Natural killer cell (primary cell): ENCODE data around the gene TRMO. TPM values are rescaled to one million over a fixed set of nuclear protein-coding genes. Genes with fewer than 3 reads are reported as not detected.

ENCODE experiments used
- ATAC-seq, 3 donors: fragments of 150-1000 bp in 2 of 3; fragments of 200-7000 bp in 1 of 3; cut with Tn5 transposase; 1 replicate in 1 of 3; 2 replicates in 2 of 3; pipeline ENCODE4 v1.10.0; 2021; ENCODE audit warnings: mild to moderate bottlenecking in 2 of 3, moderate library complexity in 2 of 3
- DNase-seq, 2 donors: peaks; one replicate each; pipeline versions ENCODE4 v3.0.0 to v3.0.0-alpha.2; 2013 to 2021; ENCODE audit warnings: mixed read lengths in 1 of 2
- H3K27ac ChIP-seq: one replicate; pipeline ENCODE4 v1.5.1; 2013; ENCODE audit warnings: mild to moderate bottlenecking, low read length
- H3K27me3 ChIP-seq: one replicate; pipeline ENCODE4 v1.6.1; 2013; ENCODE audit warnings: low read length; ENCODE audit not compliant: control insufficient read depth, insufficient read depth
- H3K36me3 ChIP-seq: one replicate; pipeline ENCODE4 v1.6.1; 2013; ENCODE audit warnings: low read length; ENCODE audit not compliant: control insufficient read depth, insufficient read depth
- H3K4me1 ChIP-seq: one replicate; pipeline ENCODE4 v1.6.1; 2013; ENCODE audit warnings: low read length; ENCODE audit not compliant: control insufficient read depth, insufficient read depth
- H3K4me3 ChIP-seq: one replicate; pipeline ENCODE4 v1.5.1; 2013; ENCODE audit warnings: low read length
- H3K9me3 ChIP-seq: one replicate; pipeline ENCODE4 v1.6.1; 2013; ENCODE audit warnings: low read length; ENCODE audit not compliant: control insufficient read depth, insufficient read depth
- H3K27ac Mint-ChIP-seq, 2 donors: one replicate each; pipeline ENCODE4 v1.8.0; 2022; ENCODE audit warnings: mild to moderate bottlenecking in 2 of 2, mixed read lengths in 2 of 2, moderate library complexity in 1 of 2
- H3K27me3 Mint-ChIP-seq, 2 donors: one replicate each; pipeline ENCODE4 v1.8.0; 2022; ENCODE audit warnings: low read depth in 2 of 2, mixed read lengths in 2 of 2
- H3K36me3 Mint-ChIP-seq: one replicate; pipeline ENCODE4 v1.8.0; 2022; ENCODE audit warnings: mixed read lengths
- H3K4me1 Mint-ChIP-seq, 2 donors: one replicate each; pipeline ENCODE4 v1.8.0; 2022; ENCODE audit warnings: mixed read lengths in 2 of 2
- H3K4me3 Mint-ChIP-seq: one replicate; pipeline ENCODE4 v1.8.0; 2022; ENCODE audit warnings: mild to moderate bottlenecking, moderate library complexity, mixed read lengths
- H3K9me3 Mint-ChIP-seq, 2 donors: one replicate each; pipeline ENCODE4 v1.8.0; 2022; ENCODE audit warnings: mixed read lengths in 2 of 2
- WGBS: methylation state at CpG from one replicate; pipeline ENCODE4 v1.1.7; 2013; ENCODE audit warnings: missing lambda C conversion rate; ENCODE audit not compliant: insufficient coverage; 5-methylcytosine and 5-hydroxymethylcytosine counted together
- intact Hi-C: fragments of 100-400 bp; cut with micrococcal nuclease; formaldehyde crosslinking; loops from one replicate; pipeline ENCODE4 v1.14.2; 2022
- total RNA-seq, 4 donors: library from RNA; stranded (reverse); fragments of 120-200 nt in 1 of 4; gene quantifications; one replicate each; pipeline versions ENCODE4 v1.2.3 to v1.2.4, GENCODE V29; 2013 to 2022
- TF ChIP-seq, protein P1 (sequence below): fragments of 200-600 bp; IDR thresholded peaks from one replicate; pipeline ENCODE4 v1.8.0; 2022; ENCODE audit warnings: antibody characterized with exemption

TRMO gene
- total RNA-seq, 3 donors from 2014 or later (not counting 1 experiment from before 2014, with no cell fraction given) = 26.6 to 35.1 (median 31.2) TPM

- DNase-seq = no peak
- no peaks in the 10 kb centered on the region for H3K9me3 Mint-ChIP-seq
- intact Hi-C loops = no loop called here
- Histone ChIP-seq H3K4me3 (no peak overlapping the region), H3K27me3 (no peaks in the 10 kb centered on the region), H3K9me3 (no peaks in the 10 kb centered on the region), H3K36me3 (no peaks in the 10 kb centered on the region), H3K4me1 (peaks cover 5% of the 10 kb centered on the region), H3K27ac (no peak overlapping the region)
- H3K27ac Mint-ChIP-seq = no peak overlapping the region
- TF ChIP-seq, protein P1, sequence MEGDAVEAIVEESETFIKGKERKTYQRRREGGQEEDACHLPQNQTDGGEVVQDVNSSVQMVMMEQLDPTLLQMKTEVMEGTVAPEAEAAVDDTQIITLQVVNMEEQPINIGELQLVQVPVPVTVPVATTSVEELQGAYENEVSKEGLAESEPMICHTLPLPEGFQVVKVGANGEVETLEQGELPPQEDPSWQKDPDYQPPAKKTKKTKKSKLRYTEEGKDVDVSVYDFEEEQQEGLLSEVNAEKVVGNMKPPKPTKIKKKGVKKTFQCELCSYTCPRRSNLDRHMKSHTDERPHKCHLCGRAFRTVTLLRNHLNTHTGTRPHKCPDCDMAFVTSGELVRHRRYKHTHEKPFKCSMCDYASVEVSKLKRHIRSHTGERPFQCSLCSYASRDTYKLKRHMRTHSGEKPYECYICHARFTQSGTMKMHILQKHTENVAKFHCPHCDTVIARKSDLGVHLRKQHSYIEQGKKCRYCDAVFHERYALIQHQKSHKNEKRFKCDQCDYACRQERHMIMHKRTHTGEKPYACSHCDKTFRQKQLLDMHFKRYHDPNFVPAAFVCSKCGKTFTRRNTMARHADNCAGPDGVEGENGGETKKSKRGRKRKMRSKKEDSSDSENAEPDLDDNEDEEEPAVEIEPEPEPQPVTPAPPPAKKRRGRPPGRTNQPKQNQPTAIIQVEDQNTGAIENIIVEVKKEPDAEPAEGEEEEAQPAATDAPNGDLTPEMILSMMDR = no peak
- H3K4me3 Mint-ChIP-seq = no peak overlapping the region
- no peaks in the 10 kb centered on the region for H3K36me3 Mint-ChIP-seq
- WGBS = 67% methylated on average over 4 of the region's 4 CpGs
- H3K4me1 Mint-ChIP-seq = peaks cover 6% of the 10 kb centered on the region in 2 donors
- H3K27me3 Mint-ChIP-seq = no peaks in the 10 kb centered on the region
- ATAC-seq = no peak
Observed at GRCh38 chr9:97928986-97929604, 6.8 kb upstream of the TRMO start.

- Mint-ChIP-seq H3K9me3 (no peaks in the 10 kb centered on the region), H3K27me3 (no peaks in the 10 kb centered on the region), H3K4me1 (peaks cover 30% of the 10 kb centered on the region in 2 donors), H3K4me3 (no peak overlapping the region), H3K36me3 (no peaks in the 10 kb centered on the region), H3K27ac (no peak overlapping the region)
- Histone ChIP-seq H3K27me3 (no peaks in the 10 kb centered on the region), H3K4me1 (peaks cover 13% of the 10 kb centered on the region), H3K36me3 (no peaks in the 10 kb centered on the region), H3K4me3 (no peak overlapping the region), H3K27ac (no peak overlapping the region), H3K9me3 (no peaks in the 10 kb centered on the region)
- DNase-seq (no peak), ATAC-seq (no peak)
- TF ChIP-seq, protein P1 = no peak
- 87% methylated on average over 3 of the region's 5 CpGs for WGBS
- intact Hi-C loops = no loop called here
Observed at GRCh38 chr9:97925497-97926334, 3.4 kb upstream of the TRMO start.

DNA sequence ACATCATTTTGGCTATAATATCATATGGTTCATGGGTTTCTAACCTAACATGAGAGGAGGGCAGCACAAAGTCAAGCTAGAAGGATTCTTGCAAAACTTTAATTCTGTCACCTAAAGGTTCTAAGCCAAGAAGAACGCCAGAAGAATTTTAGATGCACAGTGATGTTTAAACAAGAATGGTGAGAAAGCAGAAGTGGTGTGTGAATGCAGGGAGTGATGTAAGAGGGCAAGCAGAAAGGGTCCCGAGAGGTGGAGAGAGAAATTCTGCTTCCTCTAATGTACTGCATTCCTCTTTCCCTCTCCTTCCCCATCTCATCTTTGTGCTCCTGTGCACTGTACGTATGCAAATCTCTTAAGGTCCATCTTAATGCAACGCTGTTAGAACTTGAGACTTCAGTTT, 2.1 kb upstream of the TRMO start:
- Mint-ChIP-seq H3K36me3 (no peaks in the 10 kb centered on the region), H3K9me3 (no peaks in the 10 kb centered on the region), H3K27me3 (no peaks in the 10 kb centered on the region), H3K4me1 (peaks cover 38 to 40% of the 10 kb centered on the region in 2 donors), H3K4me3 (no peak overlapping the region), H3K27ac (peak overlapping the region; percentile 98)
- no peak overlapping the region for H3K27ac ChIP-seq
- H3K9me3 ChIP-seq = no peaks in the 10 kb centered on the region
- H3K4me3 ChIP-seq = no peak overlapping the region
- H3K27me3 ChIP-seq = no peaks in the 10 kb centered on the region
- TF ChIP-seq, protein P1 = no peak
- H3K4me1 ChIP-seq = peaks cover 13% of the 10 kb centered on the region
- ATAC-seq (no peak), DNase-seq (no peak)
- H3K36me3 ChIP-seq = peaks cover 4% of the 10 kb centered on the region
- intact Hi-C loops = loop anchor here (5.0 kb wide), 1 partner anchor 183 kb away; no protein-coding TSS in a partner anchor
- 38% methylated on average over 4 of the region's 4 CpGs for WGBS
